CD4-positive, alpha-beta T cell (primary cell): ENCODE results near the gene TOGARAM2. TPM values are rescaled to one million over a fixed set of nuclear protein-coding genes. Genes with fewer than 3 reads are reported as not detected.

Source experiments
- ATAC-seq: fragments of 200-7000 bp; cut with Tn5 transposase; one replicate; pipeline ENCODE4 v1.10.0; 2022; ENCODE audit warnings: mild to moderate bottlenecking; ENCODE audit not compliant: poor library complexity
- CTCF ChIA-PET: fragments of 350-600 bp; sonication (Branson Sonifier 250); formaldehyde crosslinking; loops from one replicate; lab custom pipeline; 2021; ENCODE audit warnings: antibody characterized with exemption, inconsistent platforms; lab: Charles Lee
- POLR2A ChIA-PET: fragments of 350-600 bp; sonication (Branson Sonifier 250); formaldehyde crosslinking; loops from one replicate; lab custom pipeline; 2021; ENCODE audit warnings: antibody characterized with exemption, inconsistent platforms; lab: Charles Lee
- DNase-seq, 14 experiments: peaks; one replicate each; pipeline ENCODE4 v3.0.0-alpha.2; 2013 to 2020; ENCODE audit warnings: mixed read lengths in 2 of 14
- H3K27ac ChIP-seq, 2 donors: one replicate each; pipeline versions ENCODE4 v1.5.1 to v1.7.0; 2013; ENCODE audit warnings: low read length in 2 of 2, low read depth in 1 of 2, mild to moderate bottlenecking in 1 of 2
- H3K27me3 ChIP-seq, 2 experiments: 1 replicate in 1 of 2; 2 replicates in 1 of 2; pipeline versions ENCODE4 v1.6.1 to v1.7.0; 2013; ENCODE audit warnings: low read length in 2 of 2, control low read depth in 1 of 2, mild to moderate bottlenecking in 1 of 2, moderate library complexity in 1 of 2; ENCODE audit not compliant: insufficient read depth in 2 of 2, control insufficient read depth in 1 of 2
- H3K36me3 ChIP-seq: one replicate; pipeline ENCODE4 v1.6.1; 2013; ENCODE audit warnings: low read length, control low read depth; ENCODE audit not compliant: insufficient read depth
- H3K4me1 ChIP-seq: one replicate; pipeline ENCODE4 v1.6.1; 2013; ENCODE audit warnings: low read length, control low read depth; ENCODE audit not compliant: insufficient read depth
- H3K4me3 ChIP-seq: one replicate; pipeline ENCODE4 v1.5.1; 2013; ENCODE audit warnings: mild to moderate bottlenecking, low read length, moderate library complexity
- H3K9me3 ChIP-seq, 2 experiments: 1 replicate in 1 of 2; 2 replicates in 1 of 2; pipeline versions ENCODE4 v1.6.1 to v1.7.0; 2013; ENCODE audit warnings: low read length in 2 of 2, mild to moderate bottlenecking in 2 of 2, control low read depth in 1 of 2, moderate library complexity in 1 of 2; ENCODE audit not compliant: control insufficient read depth in 1 of 2, insufficient read depth in 1 of 2
- H3K27ac Mint-ChIP-seq: one replicate; pipeline ENCODE4 v1.8.0; 2020; ENCODE audit warnings: mixed read lengths
- H3K27me3 Mint-ChIP-seq: one replicate; pipeline ENCODE4 v1.8.0; 2021; ENCODE audit warnings: mixed read lengths
- H3K36me3 Mint-ChIP-seq: one replicate; pipeline ENCODE4 v1.8.0; 2021; ENCODE audit warnings: low read depth, mixed read lengths
- H3K4me1 Mint-ChIP-seq: one replicate; pipeline ENCODE4 v1.8.0; 2021; ENCODE audit warnings: low read depth, mixed read lengths
- H3K4me3 Mint-ChIP-seq: one replicate; pipeline ENCODE4 v1.8.0; 2020; ENCODE audit warnings: mild to moderate bottlenecking, mixed read lengths
- H3K9me3 Mint-ChIP-seq: one replicate; pipeline ENCODE4 v1.8.0; 2020; ENCODE audit warnings: mixed read lengths
- CTCF ChIP-seq: fragments of 200-600 bp; IDR thresholded peaks from one replicate; pipeline ENCODE4 v1.8.0; 2022; ENCODE audit warnings: antibody characterized with exemption, mild to moderate bottlenecking
- intact Hi-C, 2 experiments: fragments of 100-400 bp; cut with DNase I in 1 of 2; cut with micrococcal nuclease in 1 of 2; formaldehyde crosslinking; loops; one replicate each; pipeline versions ENCODE4 v1.15.1 to v1.9.0; 2023 to 2025; cut with DNase I, micrococcal nuclease
- total RNA-seq, 174 experiments: library from RNA in 2 of 174; stranded (reverse) in 2 of 174; gene quantifications; one replicate each; pipeline ENCODE4 v1.2.3 and lab custom pipeline; 2021 to 2026

The TOGARAM2 gene
- total RNA-seq, 2 experiments from 2014 or later = 2.0 to 2.3 TPM

GRCh38 chr2:29044459-29044858 is 63.4 kb downstream of the TOGARAM2 start:
- no peak overlapping the region for H3K4me3 ChIP-seq
- Mint-ChIP-seq H3K4me1 (no peaks in the 10 kb centered on the region), H3K9me3 (no peaks in the 10 kb centered on the region), H3K36me3 (no peaks in the 10 kb centered on the region), H3K27me3 (no peaks in the 10 kb centered on the region), H3K27ac (no peak overlapping the region), H3K4me3 (no peak overlapping the region)
- ATAC-seq (no peak), DNase-seq (no peak)
- TF ChIP-seq CTCF = no peak
- ChIA-PET POLR2A (no interaction called here), CTCF (no interaction called here)
- H3K36me3 ChIP-seq = no peaks in the 10 kb centered on the region
- no peaks in the 10 kb centered on the region for H3K4me1 ChIP-seq
- intact Hi-C loops = no loop called here
- no peak overlapping the region for H3K27ac ChIP-seq
- no peaks in the 10 kb centered on the region for H3K27me3 ChIP-seq
- H3K9me3 ChIP-seq = peaks cover 0 to 3% of the 10 kb centered on the region in 2 experiments

- Histone ChIP-seq H3K27ac (no peak overlapping the region), H3K36me3 (no peaks in the 10 kb centered on the region), H3K4me1 (no peaks in the 10 kb centered on the region), H3K9me3 (peaks cover 0 to 3% of the 10 kb centered on the region in 2 experiments), H3K4me3 (no peak overlapping the region), H3K27me3 (no peaks in the 10 kb centered on the region)
- intact Hi-C loops = no loop called here
- Mint-ChIP-seq H3K4me1 (no peaks in the 10 kb centered on the region), H3K36me3 (no peaks in the 10 kb centered on the region), H3K4me3 (no peak overlapping the region), H3K27me3 (no peaks in the 10 kb centered on the region), H3K9me3 (no peaks in the 10 kb centered on the region), H3K27ac (no peak overlapping the region)
- ChIA-PET POLR2A (no interaction called here), CTCF (no interaction called here)
- no peak for DNase-seq
- no peak for TF ChIP-seq CTCF
- no peak for ATAC-seq
Measured at GRCh38 chr2:29046321-29046720, 65.2 kb downstream of the TOGARAM2 start.

GRCh38 chr2:29047083-29047845 is 66.2 kb downstream of the TOGARAM2 start:
- DNase-seq = no peak
- Mint-ChIP-seq H3K9me3 (no peaks in the 10 kb centered on the region), H3K27ac (no peak overlapping the region), H3K36me3 (no peaks in the 10 kb centered on the region), H3K4me3 (no peak overlapping the region), H3K27me3 (no peaks in the 10 kb centered on the region), H3K4me1 (no peaks in the 10 kb centered on the region)
- intact Hi-C loops = no loop called here
- H3K27me3 ChIP-seq = no peaks in the 10 kb centered on the region
- CTCF ChIA-PET = no interaction called here
- POLR2A ChIA-PET = no interaction called here
- peaks cover 0 to 3% of the 10 kb centered on the region in 2 experiments for H3K9me3 ChIP-seq
- H3K27ac ChIP-seq = no peak overlapping the region
- H3K36me3 ChIP-seq = no peaks in the 10 kb centered on the region
- no peak for TF ChIP-seq CTCF
- no peak for ATAC-seq
- H3K4me1 ChIP-seq = no peaks in the 10 kb centered on the region
- H3K4me3 ChIP-seq = no peak overlapping the region
